GM12892 (cell line): Measurements from ENCODE around the gene CDH23.

ENCODE experiments used
- POLR2A ChIP-seq: IDR thresholded peaks from 2 replicates; pipeline ENCODE4 v1.6.1; 2011; ENCODE audit warnings: low read depth, low read length, control low read depth
- POLR2AphosphoS5 ChIP-seq: IDR thresholded peaks from 2 replicates; pipeline ENCODE4 v1.6.1; 2011; ENCODE audit warnings: low read depth, low read length, control low read depth

DNA sequence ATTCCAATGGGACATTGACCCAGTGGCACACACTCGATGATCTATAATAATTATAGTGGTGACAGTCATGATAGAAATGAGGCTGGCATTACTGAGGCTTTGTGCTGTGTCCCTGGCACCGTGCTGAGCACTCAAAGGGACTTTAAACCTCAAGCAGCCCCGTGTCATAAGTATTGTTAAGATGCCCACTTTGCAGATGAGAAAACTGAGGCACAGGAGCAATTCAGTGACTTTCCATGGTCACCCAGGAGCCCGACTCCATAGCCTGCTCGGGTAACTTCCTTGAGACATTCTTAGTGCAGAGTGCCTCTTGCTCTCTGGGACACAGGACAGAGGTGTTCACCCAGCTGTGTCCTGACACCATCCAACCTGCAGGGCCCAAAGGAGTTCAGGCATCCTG, 170.3 kb downstream of the CDH23 start:
- TF ChIP-seq POLR2AphosphoS5 (no peak), POLR2A (no peak)
